G401.6 (cell line): Measurements from ENCODE around the gene IRX1.

Source experiments
- FAIRE-seq: peaks from 2 replicates; lab custom pipeline; 2012; peaks lifted over from hg19 to GRCh38; lab: Jason Lieb, UNC

IRX1 gene

GRCh38 chr5:3595006-3595961 lies at the start of gene IRX1:
Gene IRX1, plus strand, starts transcription at chr5:3595832. Its CDS starts 274 bp downstream, at chr5:3596106.
- FAIRE-seq: no peak

DNA sequence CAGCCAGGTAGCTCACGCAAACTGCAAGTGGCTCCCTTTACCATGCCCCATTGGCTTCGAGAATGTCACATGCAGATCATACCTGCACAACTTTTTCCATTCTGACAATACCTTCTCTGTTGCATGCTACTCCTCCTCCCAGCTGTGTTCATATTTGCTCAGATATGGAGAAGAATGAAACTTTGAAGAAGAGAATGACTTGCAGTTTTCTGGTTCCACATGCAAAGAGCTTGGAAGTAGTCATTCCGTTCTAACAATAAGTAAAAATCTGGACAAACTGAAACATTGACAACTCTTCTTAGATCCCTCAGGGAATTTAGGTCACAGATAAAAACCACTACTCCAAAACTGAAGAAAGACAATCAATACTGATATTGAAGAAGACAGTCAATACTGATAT lies 49.6 kb upstream of the IRX1 start:
- no peak for FAIRE-seq

DNA sequence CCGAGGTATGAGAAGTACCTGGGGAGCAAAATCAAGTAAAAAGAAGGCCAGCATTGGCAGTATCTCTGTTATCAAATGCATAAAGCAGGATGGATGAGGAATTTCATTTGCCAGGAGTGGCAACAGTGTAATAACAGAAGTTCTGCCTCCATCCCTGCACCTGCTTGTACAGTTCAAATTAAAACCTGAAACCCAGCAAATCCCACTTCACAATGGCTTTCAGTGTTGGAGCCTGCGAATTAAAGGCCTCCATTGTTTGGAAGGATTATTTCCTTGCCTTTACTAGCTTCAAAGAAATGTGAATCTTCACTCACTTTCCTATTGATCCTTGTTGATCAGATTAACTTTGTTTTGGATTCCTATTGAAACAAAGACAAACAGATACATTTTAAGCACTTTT lies 31.5 kb upstream of the IRX1 start:
- FAIRE-seq: no peak

GRCh38 chr5:3564827-3565518 lies 30.7 kb upstream of the IRX1 start:
- no peak for FAIRE-seq

DNA sequence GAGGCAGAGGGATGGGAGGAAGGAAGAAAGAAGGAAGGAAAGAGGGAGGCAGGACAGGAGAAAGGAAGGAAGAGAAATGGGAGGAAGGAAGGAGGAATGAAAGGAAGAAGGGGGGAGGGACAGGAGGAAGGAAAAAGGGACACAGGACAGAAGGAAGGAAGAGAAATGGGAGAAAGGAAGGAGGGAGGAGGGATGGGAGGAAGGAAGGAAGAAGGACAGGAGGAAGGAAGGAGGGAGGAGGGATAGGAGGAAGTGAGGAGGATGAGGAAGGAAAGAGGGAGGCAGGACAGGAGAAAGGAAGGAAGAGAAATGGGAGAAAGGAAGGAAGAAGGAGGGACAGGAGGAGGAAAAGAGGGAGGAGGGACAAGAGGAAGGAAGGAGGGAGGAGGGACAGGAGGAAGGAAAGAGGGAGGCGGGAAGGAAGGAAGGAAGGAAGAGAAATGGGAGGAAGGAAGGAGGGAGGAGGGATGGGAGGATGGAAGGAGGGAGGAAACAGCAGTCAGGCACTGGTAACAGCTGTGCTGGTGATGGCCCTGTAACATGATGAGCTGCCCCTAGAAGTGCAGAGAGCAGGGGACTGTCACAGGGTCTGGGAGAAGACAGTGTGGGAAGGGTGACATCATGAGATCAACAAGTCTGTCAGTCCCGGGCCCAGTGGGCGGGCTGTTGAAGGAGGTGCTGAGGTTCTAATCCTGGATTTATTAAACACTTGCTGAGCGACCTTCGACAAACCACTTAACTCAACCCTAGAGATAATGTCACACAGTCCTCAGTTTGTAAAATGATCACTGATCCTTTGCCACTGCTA lies 10.7 kb upstream of the IRX1 start:
- FAIRE-seq: no peak

DNA sequence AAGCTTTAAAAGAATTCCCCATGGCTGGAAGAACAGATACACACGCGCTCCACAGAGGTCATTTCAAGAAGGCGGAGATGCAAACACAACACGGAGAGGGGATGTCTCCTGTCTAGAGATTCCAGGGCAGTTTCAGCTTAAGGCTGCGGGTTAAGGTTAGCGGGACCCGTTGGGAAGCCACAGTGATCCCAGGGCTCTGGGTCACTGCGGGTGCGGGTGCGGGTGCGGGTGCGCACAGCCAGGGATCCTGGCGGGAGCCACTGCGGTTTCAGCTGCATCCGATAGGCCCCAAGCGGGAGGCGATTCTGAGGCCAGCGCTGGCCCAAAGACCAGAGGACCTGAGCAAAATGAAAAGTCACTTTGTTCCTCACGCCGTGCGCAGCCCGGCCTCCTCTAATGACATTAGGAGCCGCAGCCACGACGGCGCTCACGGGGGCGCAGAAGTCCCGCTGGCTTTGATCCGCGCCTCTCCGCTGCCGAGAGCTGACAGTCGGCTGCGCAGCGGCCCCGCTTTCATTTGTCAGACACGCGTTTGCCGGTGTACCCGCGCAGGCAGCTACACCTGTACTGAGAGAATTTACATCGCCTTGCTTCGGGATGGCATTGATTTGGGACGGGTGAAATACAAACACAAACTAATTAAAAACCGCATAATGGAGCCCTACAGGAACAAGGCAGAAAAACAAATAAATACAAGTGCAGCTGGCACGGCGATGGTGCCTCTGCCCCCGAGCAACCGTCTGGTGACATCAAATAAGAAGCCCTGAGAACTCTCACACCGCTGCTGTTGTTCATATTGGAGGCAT lies 5.3 kb upstream of the IRX1 start:
- FAIRE-seq: no peak

DNA sequence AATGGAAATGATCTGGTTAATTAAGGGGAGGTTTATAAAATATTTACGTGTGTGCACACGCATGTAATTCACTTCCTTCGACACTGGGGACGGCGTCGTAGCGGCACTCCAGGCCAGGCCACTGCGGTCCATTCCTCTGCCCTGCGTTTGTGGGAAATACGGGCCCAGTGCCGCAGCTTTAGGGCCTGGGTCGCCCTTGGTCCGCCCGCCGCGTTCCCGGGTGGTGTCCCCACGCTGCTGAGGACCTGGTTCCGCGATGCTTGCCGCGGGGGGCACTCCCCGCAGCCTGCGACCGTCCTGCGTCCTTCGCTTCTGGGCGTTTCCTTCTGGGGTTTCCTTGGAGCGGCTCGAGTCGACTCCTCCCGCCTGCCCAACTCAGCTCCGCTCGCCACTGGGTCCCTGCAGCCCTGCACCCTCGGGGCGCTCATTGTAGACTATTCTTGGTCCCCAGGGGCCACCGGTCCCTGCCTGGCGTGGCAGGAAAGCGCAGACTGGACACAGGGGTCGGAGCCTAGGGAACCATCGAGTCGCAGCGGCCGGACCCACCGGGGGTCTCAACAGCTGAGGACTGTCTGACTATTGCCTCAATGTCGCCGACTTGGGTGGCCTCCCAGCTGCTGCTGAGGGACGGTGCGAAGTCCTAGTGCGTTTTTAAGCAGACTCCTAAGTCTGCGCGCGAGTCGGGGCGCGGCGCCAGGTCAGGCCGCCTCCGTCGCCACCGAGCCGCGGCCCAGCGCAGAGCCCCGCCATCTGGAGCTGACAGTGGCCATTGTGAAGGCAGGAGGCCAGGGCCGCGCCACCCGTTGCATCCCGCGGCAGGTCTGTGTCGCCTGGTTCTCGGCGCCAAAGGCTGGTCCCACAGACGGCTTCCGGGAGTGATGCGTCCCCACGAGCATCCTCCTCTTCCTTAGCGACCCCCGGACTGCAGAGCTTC lies 4.4 kb upstream of the IRX1 start:
- FAIRE-seq: no peak

GRCh38 chr5:3592298-3592697 lies 3.3 kb upstream of the IRX1 start:
- FAIRE-seq: no peak

DNA sequence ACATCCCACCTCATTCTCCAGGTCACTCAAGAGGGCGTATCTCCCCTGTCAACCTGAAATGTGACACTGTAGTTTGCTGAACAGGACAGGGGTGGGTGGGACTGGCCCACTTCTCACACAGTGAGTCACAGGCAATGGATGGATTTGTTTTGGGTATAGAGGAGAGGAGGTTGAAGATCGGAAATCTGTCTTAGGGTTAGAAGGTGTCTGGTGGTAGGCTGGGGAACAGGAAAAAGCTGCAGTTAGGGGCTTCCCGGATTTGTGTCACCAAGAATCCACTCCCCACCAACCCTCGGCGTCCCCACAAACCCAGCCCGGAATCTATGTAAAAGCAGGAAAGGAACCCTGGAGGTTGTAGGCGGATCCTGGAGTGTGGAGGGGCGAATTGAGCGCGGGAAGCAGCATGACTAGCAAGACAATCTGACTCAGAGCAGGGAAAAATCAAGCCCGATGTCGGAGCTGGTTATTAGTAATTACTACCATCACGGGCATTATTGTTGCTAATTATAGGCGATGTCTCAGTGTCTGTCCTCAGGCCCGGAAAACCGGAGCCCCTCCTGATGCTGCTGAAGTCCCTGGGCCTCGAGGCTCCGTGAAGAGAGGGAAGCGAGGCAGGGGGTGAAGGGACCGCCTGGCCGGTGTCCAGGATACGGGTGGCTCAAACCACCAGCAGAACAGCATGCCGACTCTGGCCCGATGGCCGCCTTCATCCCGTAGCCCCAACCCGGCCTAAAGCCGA lies 1.7 kb upstream of the IRX1 start:
- FAIRE-seq: no peak

GRCh38 chr5:3594510-3595005 lies 1.1 kb upstream of the IRX1 start:
- no peak for FAIRE-seq

DNA sequence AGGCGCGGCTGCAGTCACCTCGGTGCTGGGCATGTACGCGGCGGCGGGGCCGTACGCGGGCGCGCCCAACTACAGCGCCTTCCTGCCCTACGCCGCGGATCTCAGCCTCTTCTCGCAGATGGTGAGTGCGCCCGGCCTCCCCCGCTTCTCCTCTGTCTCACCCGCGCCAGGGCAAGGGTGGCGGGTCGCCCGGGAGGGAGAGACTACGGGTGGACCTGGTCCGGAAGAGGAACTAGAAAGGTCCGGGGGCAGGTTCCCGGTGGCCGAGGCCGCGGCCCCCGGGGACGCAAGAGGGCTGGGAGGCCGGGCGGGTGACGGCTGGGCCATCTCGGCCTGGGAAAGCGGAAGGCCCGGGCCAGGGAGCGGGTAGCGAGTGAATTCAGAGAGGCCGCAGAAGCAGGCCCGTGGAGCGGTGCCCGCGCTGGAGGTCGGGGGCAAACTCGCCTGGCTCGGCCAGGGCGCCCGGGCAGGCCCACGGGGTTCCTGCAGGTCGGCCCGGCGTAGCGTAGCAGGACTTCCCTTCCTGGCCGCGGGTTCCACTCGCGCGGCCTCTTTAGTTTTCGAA lies 711 bp downstream of the IRX1 start:
- no peak for FAIRE-seq

DNA sequence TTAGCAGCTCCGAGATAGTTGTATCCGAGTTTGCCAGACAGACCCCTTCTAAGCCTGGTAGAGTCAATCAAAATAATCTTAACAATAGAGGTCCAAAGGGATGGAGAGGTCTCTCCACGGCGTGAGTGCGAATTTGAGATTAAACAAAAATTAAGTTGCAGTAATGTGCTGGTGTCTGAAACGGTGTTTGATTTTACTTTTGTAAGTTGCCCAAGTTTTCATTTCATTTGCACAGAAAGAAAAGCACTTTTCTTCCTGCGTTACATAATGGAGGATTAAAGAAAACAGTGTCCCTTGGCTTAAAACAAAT lies 1.2 kb downstream of the IRX1 start:
- no peak for FAIRE-seq

GRCh38 chr5:3597167-3598007 lies 1.8 kb downstream of the IRX1 start:
- no peak for FAIRE-seq

DNA sequence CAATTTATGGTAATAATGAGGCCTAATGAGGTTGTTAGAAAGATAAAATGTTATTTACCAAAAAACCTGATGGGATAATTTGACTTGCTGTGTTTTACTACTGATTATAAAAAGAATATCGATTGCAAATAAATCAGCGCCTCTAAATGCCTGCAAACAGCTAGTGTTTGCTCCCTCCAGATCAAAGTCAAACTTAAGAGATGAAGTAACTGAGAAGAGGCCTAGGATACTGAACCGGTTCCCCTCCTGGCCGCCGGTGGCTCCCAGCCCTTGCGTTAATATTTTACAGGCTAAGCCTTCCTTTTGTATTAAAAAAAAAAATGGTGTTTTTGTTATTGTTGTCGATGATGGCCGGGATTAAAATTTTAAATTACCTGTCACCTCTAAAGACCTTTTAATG lies 2.6 kb downstream of the IRX1 start:
- no peak for FAIRE-seq

DNA sequence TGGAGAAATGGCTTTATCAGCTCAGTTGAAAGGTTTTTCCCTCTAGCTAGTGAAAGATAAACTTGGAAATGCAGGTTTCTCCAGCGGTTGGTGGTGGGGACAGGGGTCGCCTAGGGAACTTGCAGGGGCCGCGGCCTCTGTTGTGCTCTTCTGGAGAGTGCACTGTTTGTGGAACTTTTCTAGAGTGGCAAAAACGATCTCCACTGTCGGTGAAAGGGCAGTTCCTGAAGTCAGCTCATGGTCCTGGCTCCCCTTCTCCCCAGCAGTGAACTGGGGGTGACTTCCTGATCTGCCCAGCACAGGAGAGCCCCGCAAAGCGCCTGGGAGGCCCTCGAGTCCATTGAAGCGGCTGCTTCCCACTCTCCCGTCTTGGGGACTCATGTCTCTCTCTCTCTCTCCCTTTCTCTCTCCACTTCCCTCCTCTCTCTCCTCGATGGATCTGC lies 3.2 kb downstream of the IRX1 start:
- FAIRE-seq: no peak

GRCh38 chr5:3599226-3600105 lies 3.8 kb downstream of the IRX1 start:
- no peak for FAIRE-seq
